Measurements from ENCODE around the gene BPIFB3.
A peak's percentile ranks its signal among the peaks of the same experiment; 100 is the strongest.

Gene BPIFB3

GRCh38 chr20:33063271-33063670 lies 9.6 kb downstream of the BPIFB3 start:
- no peak for DNase-seq

GRCh38 chr20:33064572-33065287 lies 11.0 kb downstream of the BPIFB3 start:
- no peak for DNase-seq

GRCh38 chr20:33065785-33066184 lies 12.1 kb downstream of the BPIFB3 start:
- no peak for DNase-seq

GRCh38 chr20:33067806-33068205 lies 14.1 kb downstream of the BPIFB3 start:
- DNase-seq, result no peak

- no peak for DNase-seq
Measured at GRCh38 chr20:33068251-33068939, 14.7 kb downstream of the BPIFB3 start.

GRCh38 chr20:33069673-33070072 lies 16.0 kb downstream of the BPIFB3 start:
- DNase-seq, result no peak

GRCh38 chr20:33070111-33071053 lies 16.7 kb downstream of the BPIFB3 start:
- no peak for DNase-seq

GRCh38 chr20:33071198-33071597 lies 17.5 kb downstream of the BPIFB3 start:
- no peak for DNase-seq

- DNase-seq, result no peak
Measured at GRCh38 chr20:33072362-33072761, 18.7 kb downstream of the BPIFB3 start.

- no peak for DNase-seq
Measured at GRCh38 chr20:33072813-33073212, 19.1 kb downstream of the BPIFB3 start.

GRCh38 chr20:33074675-33075074 lies 21.0 kb downstream of the BPIFB3 start:
- DNase-seq, result no peak

GRCh38 chr20:33075281-33075680 lies 21.6 kb downstream of the BPIFB3 start:
- no peak for DNase-seq

- DNase-seq, result peak; percentile 5
Measured at GRCh38 chr20:33076662-33077372, 23.1 kb downstream of the BPIFB3 start.

- DNase-seq, result no peak
Measured at GRCh38 chr20:33079259-33079658, 25.6 kb downstream of the BPIFB3 start, which contains the start of gene BPIFB4. BPIFB4 (plus strand) TSS chr20:33079643; CDS start chr20:33081527, 1,884 bp downstream.

GRCh38 chr20:33081411-33082154 lies 27.9 kb downstream of the BPIFB3 start:
- DNase-seq, result no peak

GRCh38 chr20:33082546-33082945 lies 28.8 kb downstream of the BPIFB3 start:
- no peak for DNase-seq

- no peak for DNase-seq
Measured at GRCh38 chr20:33083544-33084340, 30.0 kb downstream of the BPIFB3 start.

- no peak for DNase-seq
Measured at GRCh38 chr20:33084722-33085121, 31.0 kb downstream of the BPIFB3 start.

- DNase-seq, result no peak
Measured at GRCh38 chr20:33086052-33086722, 32.5 kb downstream of the BPIFB3 start.

GRCh38 chr20:33091147-33091546 lies 37.4 kb downstream of the BPIFB3 start:
- DNase-seq, result no peak
